SU-DHL-6 (cell line): ENCODE results near the gene UNC5B.
"Not testable (repeated sequence)": the region's sequence is repeated elsewhere in the genome, so short reads cannot be mapped to it uniquely, and the experiment has no call there.

ENCODE experiments used
- H2AFZ ChIP-seq: fragments of 200-600 bp; sonication (generic); 2 replicates; pipeline ENCODE4 v1.6.1; 2014; ENCODE audit warnings: low read depth, mild to moderate bottlenecking, moderate library complexity, mixed read lengths, antibody characterized with exemption, low read length; ENCODE audit not compliant: severe bottlenecking
- H3F3A ChIP-seq: fragments of 200-600 bp; shearing (Covaris generic); 2 replicates; pipeline ENCODE4 v1.6.0; 2016; ENCODE audit warnings: antibody characterized with exemption, mild to moderate bottlenecking; ENCODE audit not compliant: insufficient read depth
- H3K27ac ChIP-seq: fragments of 200-600 bp; sonication (generic); 2 replicates; pipeline ENCODE4 v1.5.1; 2016; ENCODE audit warnings: low read depth, mild to moderate bottlenecking, low read length, moderate library complexity, mixed read lengths
- H3K27me3 ChIP-seq: fragments of 200-600 bp; sonication (generic), shearing (Covaris generic); 2 replicates; pipeline ENCODE4 v1.6.0; 2014; ENCODE audit warnings: mild to moderate bottlenecking, low read length
- H3K36me3 ChIP-seq: fragments of 200-600 bp; sonication (generic); 2 replicates; pipeline ENCODE4 v1.6.1; 2014; ENCODE audit warnings: mild to moderate bottlenecking, low read length, mixed read lengths
- H3K4me2 ChIP-seq: fragments of 300-600, 200-600 bp; shearing (Covaris generic), sonication (generic); 2 replicates; pipeline ENCODE4 v1.6.0; 2014; ENCODE audit warnings: low read length, low read depth, mild to moderate bottlenecking; ENCODE audit not compliant: poor library complexity, severe bottlenecking
- H3K4me3 ChIP-seq: fragments of 200-600 bp; sonication (generic); 2 replicates; pipeline ENCODE4 v1.5.1; 2014; ENCODE audit warnings: antibody characterized with exemption, low read length, mild to moderate bottlenecking, mixed read lengths; ENCODE audit not compliant: insufficient read depth, poor library complexity, severe bottlenecking
- H3K79me2 ChIP-seq: fragments of 200-600 bp; sonication (generic); 2 replicates; pipeline ENCODE4 v1.6.1; 2014; ENCODE audit warnings: mild to moderate bottlenecking, low read length, moderate library complexity; ENCODE audit not compliant: insufficient read depth
- H3K9ac ChIP-seq: fragments of 200-600 bp; sonication (generic); 2 replicates; pipeline ENCODE4 v1.7.0; 2014; ENCODE audit warnings: mild to moderate bottlenecking, low read length
- H3K9me2 ChIP-seq: fragments of 200-600 bp; sonication (generic); replicated peaks from 2 replicates; pipeline ENCODE4 v1.6.1; 2014; ENCODE audit warnings: low read length; ENCODE audit not compliant: insufficient read depth
- H3K9me3 ChIP-seq: fragments of 200-600 bp; sonication (generic); 2 replicates; pipeline ENCODE4 v1.6.1; 2014; ENCODE audit warnings: low read length, mixed read lengths; ENCODE audit not compliant: insufficient read depth
- H4K20me1 ChIP-seq: fragments of 200-600 bp; sonication (generic); 2 replicates; pipeline ENCODE4 v1.6.1; 2014; ENCODE audit warnings: low read depth, mild to moderate bottlenecking, antibody characterized with exemption, low read length, moderate library complexity, mixed read lengths
- EZH2phosphoT487 ChIP-seq: fragments of 200-600 bp; sonication (generic), shearing (Covaris generic); conservative IDR thresholded peaks from 2 replicates; pipeline ENCODE4 v1.6.1; 2018; ENCODE audit warnings: mild to moderate bottlenecking, antibody characterized with exemption, low read length, moderate library complexity, mixed read lengths
- TF ChIP-seq, protein P1 (sequence below): fragments of 200-600 bp; sonication (generic); IDR thresholded peaks from one replicate; pipeline ENCODE4 v1.5.1; 2017; ENCODE audit warnings: antibody characterized with exemption, mild to moderate bottlenecking, low read length, moderate library complexity; ENCODE audit not compliant: insufficient read depth, poor library complexity, severe bottlenecking

UNC5B gene

GRCh38 chr10:71218651-71219050 lies 6.3 kb downstream of the UNC5B start:
- Histone ChIP-seq H3K4me2 (no peak overlapping the region), H3F3A (no peaks in the 10 kb centered on the region), H3K9me2 (no peaks in the 10 kb centered on the region), H3K9me3 (no peaks in the 10 kb centered on the region), H3K9ac (no peak overlapping the region), H4K20me1 (no peaks in the 10 kb centered on the region), H3K79me2 (no peaks in the 10 kb centered on the region), H3K4me3 (no peak overlapping the region), H3K27ac (no peak overlapping the region), H3K36me3 (no peaks in the 10 kb centered on the region), H2AFZ (no peak overlapping the region), H3K27me3 (no peaks in the 10 kb centered on the region)
- TF ChIP-seq EZH2phosphoT487, result no peak
- TF ChIP-seq, protein P1, sequence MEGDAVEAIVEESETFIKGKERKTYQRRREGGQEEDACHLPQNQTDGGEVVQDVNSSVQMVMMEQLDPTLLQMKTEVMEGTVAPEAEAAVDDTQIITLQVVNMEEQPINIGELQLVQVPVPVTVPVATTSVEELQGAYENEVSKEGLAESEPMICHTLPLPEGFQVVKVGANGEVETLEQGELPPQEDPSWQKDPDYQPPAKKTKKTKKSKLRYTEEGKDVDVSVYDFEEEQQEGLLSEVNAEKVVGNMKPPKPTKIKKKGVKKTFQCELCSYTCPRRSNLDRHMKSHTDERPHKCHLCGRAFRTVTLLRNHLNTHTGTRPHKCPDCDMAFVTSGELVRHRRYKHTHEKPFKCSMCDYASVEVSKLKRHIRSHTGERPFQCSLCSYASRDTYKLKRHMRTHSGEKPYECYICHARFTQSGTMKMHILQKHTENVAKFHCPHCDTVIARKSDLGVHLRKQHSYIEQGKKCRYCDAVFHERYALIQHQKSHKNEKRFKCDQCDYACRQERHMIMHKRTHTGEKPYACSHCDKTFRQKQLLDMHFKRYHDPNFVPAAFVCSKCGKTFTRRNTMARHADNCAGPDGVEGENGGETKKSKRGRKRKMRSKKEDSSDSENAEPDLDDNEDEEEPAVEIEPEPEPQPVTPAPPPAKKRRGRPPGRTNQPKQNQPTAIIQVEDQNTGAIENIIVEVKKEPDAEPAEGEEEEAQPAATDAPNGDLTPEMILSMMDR, result no peak

GRCh38 chr10:71219236-71219917 lies 7.0 kb downstream of the UNC5B start:
- not testable (repeated sequence) for H3K9ac ChIP-seq, H3K9me3 ChIP-seq

GRCh38 chr10:71219918-71220688 lies 7.7 kb downstream of the UNC5B start:
- H3F3A ChIP-seq, result no peaks in the 10 kb centered on the region

More at GRCh38 chr10:71219236-71219917, 7.0 kb downstream of the UNC5B start:
- H3K9me2 ChIP-seq, H3K4me2 ChIP-seq, H3K27me3 ChIP-seq, H3F3A ChIP-seq, H4K20me1 ChIP-seq, H3K79me2 ChIP-seq, H3K4me3 ChIP-seq, H3K27ac ChIP-seq, H2AFZ ChIP-seq, H3K36me3 ChIP-seq: not testable (repeated sequence)

More at GRCh38 chr10:71219918-71220688, 7.7 kb downstream of the UNC5B start:
- no peak overlapping the region for H3K9ac ChIP-seq
- H3K79me2 ChIP-seq, result no peaks in the 10 kb centered on the region
- TF ChIP-seq, protein P1, result no peak
- TF ChIP-seq EZH2phosphoT487, result no peak
- no peaks in the 10 kb centered on the region for H3K9me2 ChIP-seq
- no peak overlapping the region for H2AFZ ChIP-seq
- H3K27me3 ChIP-seq, result no peaks in the 10 kb centered on the region
- no peaks in the 10 kb centered on the region for H3K36me3 ChIP-seq
- no peak overlapping the region for H3K27ac ChIP-seq
- no peaks in the 10 kb centered on the region for H4K20me1 ChIP-seq
- no peaks in the 10 kb centered on the region for H3K9me3 ChIP-seq
- no peak overlapping the region for H3K4me3 ChIP-seq
- no peak overlapping the region for H3K4me2 ChIP-seq
